ENCODE results near the gene LRP1-AS.
A peak's percentile ranks its signal among the peaks of the same experiment; 100 is the strongest.

LRP1-AS gene

DNA sequence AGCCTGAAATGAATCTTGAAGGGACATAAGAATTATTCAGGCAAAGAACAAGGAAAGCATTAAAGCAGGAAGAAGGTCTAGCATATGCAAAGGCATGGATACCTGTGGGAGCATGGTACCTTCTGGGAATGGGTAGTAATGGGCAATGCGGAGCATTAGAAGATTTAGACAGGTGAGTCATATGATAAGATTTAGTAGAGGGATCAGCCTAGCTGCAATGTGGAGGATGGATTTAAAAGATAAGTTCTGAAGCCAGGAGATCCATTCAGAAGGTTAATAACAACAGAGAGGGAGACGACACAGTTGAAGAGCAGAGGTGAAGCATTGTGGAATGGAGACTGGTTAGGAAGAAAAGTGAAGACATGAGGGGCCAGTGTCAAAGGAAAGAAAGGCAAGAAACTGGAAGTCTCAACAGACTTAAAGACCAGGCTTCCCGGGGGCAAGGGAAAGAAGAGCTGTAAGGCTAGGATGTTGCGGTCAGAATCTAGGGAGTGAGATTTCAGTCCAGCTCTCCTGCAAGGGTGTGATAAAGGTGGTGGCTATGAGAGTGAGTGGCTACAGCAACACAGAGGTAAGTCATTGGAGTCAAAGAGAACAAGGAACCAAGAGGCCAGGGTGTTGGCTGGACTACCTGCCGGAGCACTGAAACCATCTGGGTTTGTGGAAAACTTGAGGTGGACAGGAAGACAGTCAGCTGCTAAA lies 30.7 kb downstream of the LRP1-AS start:
- no peak for DNase-seq

DNA sequence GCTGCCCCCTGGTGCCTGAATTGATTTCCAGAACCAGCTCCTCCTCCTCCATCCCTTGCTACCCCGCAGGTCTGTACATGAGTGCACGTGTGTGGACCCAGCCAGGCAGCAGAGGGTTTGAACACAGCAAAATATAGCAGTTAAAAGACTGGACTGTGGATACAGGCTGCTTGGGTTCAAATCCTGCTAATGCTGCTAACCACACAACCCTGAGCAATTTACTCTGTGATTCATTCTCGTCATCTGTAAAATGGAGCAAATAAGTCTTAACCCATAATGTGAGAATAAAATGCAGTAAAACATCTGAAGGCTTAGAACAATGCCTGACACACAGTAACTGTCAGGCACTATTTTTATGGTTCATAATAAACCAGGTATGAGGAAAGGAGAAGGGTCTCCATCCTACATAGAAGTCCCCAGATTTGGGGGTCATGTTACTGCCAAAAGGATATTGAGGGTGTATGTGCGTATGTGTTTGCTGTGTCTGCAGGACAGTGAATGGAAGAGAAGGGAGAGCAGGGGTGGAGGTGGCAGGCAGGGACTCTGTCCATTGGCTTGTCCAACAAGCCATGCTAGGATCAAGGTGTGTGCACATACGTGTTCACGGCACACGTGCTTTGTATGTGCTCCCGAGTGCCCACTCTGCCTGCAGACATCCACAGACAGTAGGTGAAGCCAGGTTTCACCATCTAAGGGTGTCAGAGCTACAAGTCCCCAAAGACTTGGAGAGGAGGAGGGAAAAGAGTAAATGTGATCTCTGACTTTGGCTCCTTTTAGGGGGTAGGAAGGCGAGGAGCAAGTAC lies 34.7 kb downstream of the LRP1-AS start:
- DNase-seq = no peak

DNA sequence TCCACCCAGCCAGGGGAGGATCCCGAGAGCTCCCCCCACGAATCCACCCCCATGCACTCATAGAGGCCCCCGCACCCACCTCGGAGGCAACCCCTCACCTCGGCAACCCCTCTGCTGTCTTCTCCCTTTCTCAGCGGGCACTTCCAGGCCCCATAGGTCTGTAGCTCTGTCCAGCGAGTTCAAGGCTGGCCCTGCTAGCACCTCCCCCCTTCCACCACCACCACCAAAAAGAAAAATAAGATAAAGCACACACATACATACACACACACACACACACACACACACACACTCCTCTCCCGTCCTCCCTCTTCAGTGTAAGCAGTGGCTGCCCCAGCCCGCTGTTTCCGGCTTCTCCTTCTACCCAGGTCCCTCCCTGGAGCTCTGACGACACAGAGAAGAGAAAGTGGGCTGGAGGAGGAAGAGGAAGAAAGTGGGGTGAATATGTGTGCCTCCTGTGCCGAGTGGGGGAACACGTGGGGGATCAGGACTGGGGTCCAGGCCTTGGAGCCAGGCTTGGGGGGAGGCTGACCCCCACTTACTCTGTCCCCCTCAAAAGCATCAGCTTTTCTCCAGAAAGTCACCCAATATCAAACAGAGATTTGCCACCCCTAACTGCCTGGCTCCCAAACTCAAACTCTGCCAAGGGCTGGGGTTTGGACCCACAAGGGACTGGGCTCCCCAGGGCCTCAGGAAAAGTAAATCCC lies 36.2 kb downstream of the LRP1-AS start, which contains the start of gene STAT6:
STAT6 (minus strand) TSS at position 332 of the 704 bp plus-strand sequence. CDS start 3,084 bp downstream, outside the sequence.
- peak; percentile 47 for DNase-seq

DNA sequence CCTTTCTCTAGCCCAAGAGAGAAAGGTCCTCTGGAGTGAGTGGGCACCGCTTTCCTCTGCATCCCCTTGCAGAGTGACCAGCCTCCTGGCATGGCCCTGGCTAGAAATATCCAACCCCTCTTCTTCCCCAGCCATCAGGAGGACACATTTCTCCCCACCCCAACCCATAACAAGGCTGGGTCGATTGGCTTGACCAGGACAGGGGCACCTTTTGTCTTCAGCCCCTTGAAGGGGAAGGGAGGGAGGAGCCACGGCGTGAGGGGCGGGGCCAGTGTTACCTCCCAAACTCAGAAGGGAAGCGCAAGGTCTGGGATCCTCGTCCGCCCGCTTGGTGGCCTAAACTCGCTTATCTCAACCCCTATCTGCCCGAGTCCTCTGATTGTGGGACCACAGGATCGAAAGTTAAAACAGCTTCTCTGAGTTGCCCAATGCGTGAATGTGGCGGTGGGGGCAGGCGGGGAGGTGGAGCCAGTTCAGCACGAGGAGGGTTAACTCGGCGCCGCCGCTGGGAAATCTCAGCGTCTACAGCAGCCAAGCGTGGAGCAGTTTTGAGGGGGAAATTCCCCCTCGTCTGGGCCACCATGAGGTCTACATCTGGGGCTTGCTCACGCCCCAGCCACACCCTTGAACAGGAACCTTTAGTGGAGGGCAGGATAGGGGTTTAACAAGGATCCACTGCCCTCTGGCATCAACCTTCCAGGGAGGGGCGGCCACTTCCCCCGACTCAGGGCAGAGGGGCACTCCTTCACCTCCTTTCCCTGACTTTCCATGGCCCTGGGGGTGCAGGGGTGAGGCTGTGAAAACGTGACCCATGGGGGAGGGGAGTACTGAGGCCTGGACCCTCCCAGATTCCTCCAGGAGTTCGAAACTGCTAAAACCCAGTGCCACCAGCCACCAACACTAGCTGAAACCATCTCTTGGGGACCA lies 37.1 kb downstream of the LRP1-AS start:
- no peak for DNase-seq

DNA sequence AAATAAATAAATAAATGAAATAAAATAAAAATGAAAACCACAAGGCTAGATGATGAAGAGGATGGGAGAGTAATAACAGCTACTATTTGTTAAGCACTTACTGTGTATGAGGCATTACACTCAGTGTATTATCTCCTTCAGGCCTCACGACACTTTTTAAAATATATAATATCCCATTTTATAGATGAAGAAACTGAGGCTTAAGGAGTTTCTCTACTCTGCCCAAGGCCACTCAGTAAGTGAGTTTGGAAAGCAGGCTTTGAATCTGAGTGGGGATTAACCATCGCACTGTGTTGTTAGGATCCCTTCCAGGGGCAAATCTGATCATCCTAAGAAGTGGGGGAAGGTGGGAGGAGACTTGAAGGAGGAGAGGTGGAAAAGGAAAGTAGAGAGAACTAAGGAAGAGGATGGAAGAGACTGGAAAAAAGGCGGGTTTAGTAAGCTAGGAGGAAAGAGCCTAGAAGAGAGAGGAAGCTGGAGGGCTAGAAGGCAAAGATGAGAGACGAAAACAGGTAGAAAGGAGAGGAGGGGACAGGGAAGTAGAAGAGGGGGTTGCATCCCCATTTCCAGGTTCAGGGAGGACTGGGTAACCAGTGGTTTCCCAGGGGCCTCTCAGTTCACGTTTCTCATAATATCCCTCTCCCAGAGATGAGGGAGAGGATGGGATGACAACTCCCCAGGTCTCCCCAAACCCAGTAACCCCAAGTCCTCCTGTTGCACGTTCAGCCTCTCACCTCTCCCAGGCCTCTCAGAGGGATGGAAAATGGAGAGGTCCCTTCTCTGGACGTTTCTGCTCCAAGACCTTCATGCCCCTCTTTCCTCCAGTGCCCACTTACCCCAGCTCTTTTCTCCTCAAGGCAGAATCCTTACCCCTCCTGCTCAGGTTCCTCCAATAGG lies 38.0 kb downstream of the LRP1-AS start:
- DNase-seq = no peak

DNA sequence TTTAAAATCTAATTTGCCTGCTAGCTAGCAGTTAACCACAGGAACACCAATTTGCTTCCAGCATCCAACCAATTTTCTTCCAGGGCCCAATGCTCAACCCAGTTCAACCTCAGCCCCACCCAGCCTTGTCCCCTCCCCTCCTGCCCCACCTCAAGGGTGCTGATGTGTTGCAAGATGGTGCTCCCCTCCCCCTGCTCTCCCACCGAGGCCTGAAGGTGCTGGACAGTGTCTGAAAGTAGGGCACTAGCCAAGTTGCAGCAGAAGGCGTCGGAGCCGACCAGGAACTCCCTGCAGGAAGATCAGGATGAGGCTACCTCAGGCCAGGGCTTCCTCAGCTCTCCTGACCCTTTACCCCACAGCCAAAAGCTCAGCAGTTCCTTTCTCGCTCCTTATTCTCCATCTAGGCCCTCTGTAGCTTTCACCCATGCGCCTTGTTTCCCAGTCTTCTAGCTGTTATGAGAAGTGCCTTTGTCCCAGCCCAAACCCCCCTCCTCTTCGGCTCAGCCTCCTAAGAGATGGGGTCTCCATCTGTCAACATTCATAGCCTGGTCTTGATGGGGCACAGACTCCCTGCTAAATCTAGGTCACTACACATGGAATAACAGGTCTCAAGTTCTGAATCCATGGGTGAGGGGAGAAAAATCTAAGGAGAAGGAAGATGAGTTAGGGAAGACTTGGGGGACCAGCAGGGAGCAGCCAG lies 39.8 kb downstream of the LRP1-AS start:
- no peak for DNase-seq

DNA sequence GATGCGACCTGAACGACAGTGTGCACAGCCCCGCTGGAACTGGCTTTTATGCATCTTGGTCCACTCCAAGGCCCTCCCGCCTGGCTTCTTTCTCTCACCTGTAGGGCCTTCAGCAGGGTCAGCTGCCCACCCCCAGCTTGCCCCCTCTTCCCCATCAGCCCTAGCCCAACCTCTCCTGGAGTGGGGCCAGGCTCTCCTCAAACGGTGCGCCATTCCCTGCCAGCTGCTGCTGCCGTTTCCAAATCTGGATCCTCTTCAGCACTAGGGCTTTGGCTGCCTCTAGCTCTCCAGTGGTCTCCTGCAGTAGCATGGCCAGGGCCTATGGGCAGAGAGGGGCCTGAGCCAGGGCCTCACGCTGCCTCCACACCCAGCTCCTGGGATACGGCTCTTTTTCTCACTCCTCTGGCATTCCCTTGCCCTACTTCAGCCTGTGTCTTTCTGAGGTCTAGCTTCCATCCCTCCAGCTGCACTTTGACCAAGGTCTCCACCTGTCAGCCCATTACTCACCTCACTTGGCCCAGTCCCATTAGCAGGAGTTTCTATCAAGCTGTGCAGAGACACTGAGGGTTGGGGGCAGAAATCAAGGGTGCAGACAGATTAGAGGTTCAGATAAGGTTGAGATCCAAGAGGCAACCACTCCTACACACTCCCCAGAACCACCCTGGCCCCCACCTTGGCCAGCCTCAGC lies 41.3 kb downstream of the LRP1-AS start:
- no peak for DNase-seq

DNA sequence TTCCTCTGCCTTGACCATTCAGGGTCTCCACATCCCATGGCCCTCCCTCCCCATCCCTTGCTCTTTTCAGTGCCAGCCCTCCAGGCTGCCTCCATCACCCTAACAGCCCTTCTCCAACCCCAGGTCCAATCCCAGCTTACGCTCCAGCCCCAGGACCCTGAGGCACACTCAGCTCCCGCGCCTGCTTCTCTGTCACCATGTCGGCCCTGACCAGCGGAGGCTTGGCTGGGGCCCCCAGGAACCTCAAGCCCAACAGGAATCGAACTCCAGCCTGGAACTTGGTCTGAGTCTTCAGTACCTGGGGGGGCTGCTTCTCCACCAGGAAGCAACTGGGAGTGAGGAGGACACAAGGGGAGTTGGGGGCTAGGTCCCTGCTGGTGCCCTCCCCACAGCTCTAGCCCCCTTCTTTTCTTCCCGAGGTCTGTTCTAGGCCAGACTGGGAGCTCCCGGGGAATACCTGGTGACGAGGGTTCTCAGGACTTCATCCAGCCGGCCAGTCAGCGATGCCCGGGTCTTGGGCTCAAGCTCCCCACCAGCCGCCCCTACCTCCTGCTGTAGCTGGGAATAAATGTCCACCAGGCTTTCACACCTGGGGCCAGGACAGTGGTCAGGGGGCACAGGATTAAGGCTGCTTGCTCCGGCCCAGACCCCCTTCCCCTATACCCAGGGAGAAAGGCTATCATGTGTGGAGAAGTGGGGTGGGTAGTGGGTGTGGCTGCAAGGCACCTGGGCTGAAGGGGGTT lies 42.2 kb downstream of the LRP1-AS start:
- DNase-seq = no peak

DNA sequence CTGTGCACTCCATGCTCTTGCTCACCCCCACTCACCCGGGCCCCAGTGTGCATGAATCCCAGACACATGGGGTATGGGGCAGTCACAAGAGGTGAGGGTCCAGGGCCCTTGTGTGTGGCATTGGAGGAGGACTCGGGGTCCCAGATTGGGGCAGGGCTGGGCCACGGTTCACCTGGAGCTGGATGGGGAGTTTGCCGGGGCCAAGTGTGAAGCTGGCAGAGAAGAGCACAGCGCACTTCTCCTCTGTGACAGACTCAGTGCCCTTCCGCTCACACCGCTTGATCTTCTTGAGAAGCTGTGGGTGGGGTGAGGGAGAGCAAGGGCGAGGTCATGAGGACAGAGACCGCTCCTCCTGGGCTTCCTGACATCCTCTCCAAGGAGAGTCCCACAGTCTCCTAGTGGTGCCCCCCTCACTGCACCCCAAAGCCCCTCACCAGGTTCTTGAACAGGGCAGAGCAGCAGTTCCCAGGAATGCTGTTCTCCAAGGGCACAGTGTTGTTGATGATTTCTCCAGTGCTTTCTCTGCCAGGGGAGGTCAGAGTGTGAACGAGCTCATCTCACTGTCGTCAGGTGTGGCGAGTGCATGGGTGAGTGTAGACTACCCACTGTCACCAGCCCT lies 43.0 kb downstream of the LRP1-AS start:
- DNase-seq = no peak

DNA sequence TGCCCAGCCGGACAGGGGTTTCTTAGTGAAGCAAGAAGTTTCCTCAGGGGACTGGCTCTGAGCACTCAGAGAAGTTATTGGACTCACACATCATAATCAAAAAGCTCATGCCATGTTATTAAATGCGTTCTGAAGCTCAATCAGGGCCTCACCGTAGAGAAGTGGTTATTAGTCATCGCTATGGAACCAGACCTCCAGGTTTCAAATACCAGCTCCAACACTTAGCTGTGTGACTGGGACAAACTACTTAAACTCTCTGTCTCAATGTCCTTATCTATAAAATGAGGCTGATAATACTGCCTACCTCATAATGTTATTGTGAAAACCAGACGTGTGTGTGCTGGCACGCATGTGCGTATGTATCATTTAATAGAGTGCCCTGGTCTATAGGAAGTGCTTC lies 43.6 kb downstream of the LRP1-AS start:
- no peak for DNase-seq

DNA sequence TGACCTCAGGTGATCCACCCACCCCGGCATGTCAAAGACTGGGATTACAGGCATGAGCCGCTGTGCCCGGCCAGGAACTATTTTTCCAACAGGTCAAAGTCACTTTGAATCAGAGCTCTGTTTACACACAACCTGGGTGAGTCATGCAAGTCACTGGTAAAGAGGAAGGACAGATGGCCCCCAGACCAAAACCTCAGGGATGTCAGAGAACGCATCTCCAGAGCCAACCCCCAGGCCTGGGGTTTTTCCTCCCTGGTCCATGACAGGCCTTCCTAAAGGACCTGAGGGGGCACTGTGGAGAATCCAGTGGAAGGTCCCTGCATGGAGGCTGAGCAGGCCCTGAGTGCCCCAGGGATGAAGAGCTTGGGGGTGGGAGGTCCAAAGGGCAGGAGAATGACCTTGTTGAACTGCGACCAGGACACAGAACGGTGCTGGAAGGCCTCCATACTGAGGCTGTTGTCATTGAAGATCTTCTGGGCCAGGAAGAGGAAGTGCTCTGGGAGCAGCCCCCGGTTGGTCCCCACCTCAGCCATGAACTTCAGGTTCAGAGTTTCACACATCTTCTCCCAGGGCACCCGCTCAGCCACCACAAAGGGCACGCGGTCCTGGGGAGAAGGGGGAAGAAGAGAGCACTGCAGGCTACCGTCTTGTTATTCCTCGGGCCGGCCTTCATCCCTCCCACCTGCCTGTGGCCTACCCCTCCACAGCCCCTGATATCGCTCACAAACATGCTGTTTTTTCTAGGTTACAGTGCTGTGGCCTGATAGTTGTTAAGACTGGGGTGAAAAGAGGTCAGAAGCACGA lies 45.3 kb downstream of the LRP1-AS start:
- DNase-seq = no peak

DNA sequence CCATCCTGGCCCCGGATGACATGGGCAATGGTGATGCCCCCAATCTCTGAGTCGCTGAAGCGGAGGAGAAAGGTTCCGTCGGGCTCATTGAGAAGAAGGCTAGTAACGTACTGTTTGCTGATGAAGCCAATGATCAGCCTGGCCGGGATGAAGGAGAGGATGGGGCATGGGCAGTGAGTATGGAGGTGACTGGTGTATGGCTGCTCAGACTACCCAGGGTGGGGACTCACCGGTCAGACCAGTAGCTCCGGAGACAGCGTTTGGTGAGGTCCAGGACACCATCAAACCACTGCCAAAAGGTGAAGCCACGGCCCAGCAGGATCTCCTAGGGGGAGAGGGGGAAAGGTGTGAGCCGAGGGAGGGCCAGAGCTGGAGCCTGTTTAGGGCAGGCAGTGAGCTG lies 47.7 kb downstream of the LRP1-AS start:
- no peak for DNase-seq

DNA sequence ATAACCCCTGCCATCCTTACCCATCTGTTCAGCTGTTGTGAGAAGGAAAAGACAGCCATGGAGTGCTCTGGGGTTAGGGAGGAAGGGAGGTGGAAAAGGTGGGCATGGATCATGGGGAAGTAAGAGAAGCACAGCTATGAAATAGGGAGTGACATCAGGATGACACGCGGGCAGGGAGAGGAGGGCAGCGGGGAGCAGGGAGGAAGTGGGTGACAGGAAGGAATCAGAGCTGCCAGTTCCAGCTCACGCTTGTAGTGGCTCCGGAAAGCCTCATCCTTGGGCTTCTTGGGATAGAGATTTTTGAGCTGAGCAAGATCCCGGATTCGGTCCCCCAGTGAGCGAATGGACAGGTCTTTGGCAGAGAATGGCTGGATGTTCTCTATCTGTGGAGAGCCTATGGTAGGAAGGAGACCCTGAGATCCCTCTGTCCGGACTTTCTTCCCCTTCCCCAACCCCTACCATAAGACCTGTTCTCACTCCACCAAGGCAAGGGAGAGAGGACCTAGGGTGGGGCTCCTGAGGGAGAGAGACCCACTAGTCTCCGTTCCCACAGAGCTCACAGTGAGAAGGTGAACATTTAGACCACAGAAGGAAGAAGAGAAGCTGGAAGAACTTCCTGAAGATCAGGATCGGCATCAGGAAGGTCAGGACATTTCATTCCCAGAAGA lies 48.2 kb downstream of the LRP1-AS start:
- no peak for DNase-seq

DNA sequence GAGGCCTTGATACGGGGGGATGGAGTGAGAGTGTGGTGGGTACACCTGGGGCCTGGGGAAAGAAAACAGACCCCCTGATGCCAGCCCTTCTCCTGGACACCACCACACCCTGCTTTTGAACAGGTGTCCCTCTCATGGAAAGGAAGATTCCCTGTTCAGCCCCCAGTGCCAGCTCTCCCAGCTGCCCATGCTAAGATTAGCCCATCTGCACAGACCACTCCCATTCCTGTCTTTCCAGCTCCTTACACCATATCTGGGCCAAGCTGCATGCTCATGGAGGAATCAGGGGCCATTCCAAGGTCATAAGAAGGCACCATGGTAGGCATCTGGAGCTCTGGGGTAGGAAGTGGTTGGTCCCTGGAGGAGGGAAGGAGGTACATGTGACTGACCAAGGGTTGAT lies 48.9 kb downstream of the LRP1-AS start:
- no peak for DNase-seq

DNA sequence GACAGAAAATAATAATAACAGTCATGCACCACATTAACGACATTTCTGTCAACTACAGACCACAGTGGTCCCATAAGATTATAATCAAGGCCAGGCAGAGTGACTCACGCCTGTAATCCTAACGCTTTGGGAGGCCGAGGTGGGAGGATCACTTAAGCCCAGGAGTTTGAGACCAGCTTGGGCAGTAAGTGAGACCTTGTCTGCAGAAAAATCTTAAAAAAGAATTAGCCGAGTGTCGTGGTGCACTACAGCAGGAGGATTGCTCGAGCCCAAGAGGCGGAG lies 49.9 kb downstream of the LRP1-AS start:
- DNase-seq = no peak

DNA sequence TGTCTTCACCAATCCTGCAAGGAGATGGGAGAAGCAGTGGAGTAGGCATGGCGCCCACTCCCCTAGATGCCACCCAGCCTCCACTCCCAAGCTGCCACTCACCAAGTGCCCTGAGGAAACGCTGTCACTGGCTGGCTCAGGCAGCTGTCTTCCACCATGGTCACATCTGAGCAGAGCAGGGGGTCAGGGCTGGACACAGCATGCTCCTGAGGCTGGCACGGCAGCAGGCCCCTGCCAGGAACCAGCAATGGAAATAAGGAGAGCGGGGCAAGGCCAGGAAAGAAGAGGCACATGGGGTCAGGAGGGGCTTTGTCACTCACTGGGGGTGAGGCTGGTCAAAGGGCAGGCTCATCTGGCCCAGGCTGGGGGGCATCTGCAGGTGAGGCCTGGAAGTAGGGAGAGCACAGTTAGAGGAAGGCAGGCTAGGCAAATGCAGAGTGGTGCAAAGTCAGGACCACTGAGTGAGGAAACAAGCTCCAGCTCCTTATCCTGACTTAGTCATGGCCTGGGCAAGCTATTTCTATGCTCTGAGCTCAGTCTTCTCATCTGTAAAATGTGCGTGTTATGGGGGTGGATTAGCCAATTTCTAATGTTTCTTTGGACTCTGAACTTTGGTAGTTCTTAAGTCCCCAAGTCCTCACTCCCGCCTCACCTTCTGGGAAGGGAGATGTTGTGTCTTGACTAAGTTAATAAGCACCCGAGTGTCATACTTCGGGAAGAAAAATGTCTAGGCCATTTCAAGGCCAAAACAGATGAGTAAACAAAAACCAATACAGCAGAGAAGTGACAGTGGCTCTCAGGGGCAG lies 50.5 kb downstream of the LRP1-AS start:
- DNase-seq = no peak

DNA sequence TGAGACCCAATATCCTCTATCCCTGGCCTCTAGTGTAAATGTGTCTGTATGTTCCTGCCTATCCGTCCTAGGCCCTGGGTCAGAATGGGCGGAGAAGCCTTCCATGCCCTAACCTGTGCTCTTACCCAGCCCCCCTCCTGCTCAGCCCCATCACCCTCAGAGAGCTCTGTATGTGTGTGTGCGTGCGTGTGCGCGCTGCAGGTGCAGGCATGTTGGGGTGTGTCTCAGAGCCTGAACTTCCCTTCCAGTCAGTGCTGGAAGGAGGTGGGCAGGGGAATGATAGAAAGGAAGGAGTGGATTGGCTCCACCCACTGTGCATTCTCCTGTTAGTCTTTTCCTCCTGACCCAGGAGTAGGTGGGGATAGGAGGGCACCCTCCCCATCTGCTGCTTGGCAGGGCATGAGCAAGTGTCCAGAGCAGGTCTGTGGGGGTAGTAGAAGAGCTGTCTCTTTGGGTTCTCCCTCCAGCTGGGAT lies 51.3 kb downstream of the LRP1-AS start:
- no peak for DNase-seq

Measured in NCI-H2029 treated with DMSO at 0.1 percent for 48 hours (cell line).